HG03354 (cell line): ENCODE measurements around the gene SCML1.

ENCODE experiments used
- ATAC-seq: cut with Tn5 transposase; IDR thresholded peaks from one replicate; pipeline ENCODE4 v1.9.1; 2021; ENCODE audit warnings: mild to moderate bottlenecking; ENCODE audit not compliant: unreplicated experiment, poor library complexity, severe bottlenecking

SCML1 gene

DNA sequence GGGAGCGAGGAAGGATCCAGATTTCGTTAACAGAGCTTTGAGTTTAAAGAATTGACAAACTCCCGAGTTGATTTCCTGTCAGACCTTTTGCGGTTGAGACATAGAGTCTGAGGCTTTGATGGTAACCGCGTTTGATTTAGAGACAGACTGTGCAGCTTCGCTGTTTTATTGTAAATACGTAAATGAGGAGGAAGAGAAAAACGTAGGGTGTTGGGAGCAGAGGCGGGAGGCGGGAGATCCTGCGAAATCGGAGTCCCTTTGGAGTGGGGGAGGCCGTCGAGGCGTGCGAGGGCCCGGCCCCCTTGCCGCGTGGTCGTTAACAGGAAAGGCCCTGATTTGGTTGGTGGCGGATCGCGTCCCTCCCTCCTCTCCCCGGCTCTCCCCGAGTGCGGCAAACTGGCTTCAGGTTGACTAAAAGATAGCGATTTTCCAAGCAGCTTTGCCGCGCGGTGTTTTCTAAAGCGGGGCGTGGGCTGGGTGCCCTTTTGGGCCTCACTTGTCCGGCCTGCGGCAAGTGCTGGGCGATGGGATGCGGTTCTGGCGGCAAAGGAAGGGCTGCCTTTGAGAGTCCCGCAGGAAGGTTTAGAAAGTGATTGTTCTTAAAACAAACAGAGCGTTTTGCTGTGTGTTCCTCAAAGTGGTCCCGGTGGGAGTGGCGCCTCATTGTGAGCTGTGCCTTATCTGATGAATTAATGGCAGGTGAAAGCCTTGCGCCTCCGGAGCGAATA is 857 bp downstream of the SCML1 start:
- peak; percentile 5 for ATAC-seq

DNA sequence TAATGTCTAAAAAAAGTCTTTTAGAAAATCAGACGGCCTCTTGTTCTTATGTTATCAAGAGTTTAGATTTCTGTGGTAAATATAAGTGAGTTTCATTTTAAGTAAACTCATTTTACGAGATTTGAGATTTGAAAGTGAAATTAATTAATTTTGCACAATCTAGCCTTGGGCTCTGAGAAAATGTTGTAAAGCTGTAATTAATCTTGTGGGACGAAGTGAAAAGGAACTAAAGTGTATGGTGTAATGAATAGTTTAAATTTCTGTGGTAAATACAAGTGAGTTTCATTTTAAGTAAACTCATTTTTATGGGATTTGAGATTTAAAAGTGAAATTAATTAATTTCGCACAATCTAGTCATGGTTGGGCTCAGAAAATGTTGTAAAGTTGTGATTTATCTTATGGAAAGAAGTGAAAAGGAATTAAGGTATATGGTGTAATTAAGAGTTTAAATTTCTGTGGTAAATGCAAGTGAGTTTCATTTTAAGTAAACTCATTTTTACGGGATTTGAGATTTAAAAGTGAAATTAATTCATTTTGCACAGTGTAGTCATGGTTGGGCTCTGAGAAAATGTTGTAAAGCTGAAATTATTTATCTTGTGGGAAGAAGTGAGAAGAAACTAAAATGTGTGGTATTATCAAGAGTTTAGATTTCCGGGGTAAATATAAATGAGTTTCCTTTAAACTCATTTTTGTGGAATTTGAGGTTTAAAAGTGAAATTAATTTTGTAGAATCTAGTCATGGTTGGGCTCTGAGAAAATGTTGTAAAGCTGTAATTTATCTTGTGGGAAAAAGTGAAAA is 1.6 kb downstream of the SCML1 start:
- ATAC-seq: no peak

DNA sequence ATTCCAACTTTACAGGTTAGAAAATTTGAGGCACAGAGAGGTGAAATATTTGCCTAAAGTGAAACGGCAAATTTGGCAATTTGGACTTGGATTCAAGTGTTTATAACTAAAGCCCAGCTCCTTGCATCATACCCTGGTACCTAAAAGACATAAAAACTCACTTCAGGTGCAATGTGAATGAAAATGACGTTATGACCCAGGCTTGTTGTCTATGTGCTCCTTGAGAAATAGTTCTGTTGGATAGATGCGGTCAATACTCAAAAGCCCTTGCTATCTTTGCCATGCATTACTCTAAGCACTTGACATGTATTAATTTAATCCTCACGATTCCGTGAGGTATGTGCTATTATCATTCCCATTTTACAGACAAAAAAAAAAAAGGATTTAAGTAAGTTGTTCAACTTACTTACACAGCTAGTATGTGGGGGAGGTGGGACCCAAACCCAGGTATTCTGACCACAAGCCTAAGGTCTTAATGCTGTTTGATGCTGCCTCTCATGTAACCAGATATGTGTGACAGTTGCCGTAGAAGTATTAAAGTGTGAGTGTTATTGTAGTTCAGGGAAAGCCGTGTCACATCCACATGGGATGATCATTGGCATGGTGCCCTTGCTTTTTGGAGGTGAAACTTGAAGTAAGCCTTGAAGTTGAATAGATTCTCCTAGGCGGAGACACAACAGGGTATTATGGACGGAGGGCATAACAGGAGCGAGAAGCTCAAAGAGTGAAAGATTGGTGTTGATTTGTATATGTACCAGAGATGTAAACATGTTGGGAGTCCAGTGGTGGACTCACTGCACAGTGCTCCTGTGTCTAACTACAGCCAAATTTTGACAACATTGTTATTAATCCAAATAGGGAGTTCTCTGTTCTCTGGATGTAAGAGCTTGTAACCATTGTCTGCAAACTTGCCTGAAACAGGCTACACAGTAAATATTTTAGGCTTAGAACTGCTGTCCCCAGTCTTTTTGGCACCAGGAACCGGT is 3.1 kb downstream of the SCML1 start:
- ATAC-seq: no peak

DNA sequence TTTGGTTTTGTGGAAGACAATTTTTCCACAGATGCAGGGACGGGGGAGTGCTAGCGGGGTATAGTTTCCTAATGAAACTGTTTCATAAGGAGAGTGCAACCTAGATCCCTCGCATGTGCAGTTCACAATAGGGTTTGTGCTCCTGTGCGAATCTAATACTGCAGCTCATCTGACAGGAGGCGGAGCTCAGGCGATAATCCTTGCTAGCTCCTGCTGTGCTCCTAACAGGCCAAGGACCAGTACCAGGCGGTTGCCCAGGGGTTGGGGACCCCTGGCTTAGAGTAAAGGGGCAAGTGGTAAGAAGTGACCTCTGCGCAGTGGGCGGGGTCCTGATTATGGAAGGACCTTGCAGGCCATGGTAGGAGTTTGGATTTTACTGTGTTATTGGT is 3.8 kb downstream of the SCML1 start:
- ATAC-seq: no peak

DNA sequence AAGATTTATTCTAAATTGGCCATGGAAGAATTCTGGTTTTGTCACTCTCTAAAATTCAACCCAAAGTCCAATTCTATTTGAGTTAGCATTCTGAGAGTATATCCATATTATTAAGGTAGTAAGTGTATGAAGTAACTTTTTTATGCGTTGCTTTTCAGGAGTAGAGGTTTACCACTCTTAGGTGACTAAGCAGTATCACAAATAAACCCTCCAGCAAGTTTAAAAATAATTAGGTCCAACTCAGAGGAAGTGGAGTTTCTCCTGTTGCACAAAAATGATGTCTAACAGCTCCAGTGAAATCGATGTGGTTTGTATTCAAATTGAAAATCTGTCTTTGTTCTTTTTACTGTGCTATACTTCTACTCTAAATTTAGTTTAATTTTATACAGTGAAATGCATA is 6.6 kb downstream of the SCML1 start:
- ATAC-seq: no peak

DNA sequence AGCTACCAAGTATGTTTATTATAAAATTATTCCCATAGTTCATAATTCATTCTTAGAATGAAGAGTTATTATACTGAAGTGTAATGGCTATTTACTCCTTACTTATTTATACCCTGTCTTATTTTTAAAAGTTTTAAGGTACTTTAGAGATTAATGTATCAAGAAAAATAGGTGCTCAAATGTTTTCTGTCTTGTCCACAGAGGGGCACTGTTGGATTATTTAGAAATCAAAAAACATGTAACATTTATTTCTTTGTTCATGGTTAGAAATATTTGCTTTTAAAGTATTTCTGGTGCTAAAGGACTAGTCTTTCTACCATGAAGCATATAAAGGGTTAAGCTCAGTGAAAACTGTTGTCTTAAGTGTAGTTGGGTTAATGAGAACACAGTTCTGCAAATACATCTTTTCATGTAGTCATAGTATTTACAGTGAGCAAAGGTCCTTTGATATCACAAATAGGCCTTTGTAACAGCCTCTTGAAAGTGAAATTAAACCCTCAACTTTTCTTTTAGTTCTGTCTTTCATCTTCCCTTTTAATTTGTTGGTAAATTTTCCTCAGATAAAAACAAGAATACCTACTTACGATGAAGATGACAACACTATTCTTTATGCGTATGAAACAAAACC is 7.7 kb downstream of the SCML1 start:
- no peak for ATAC-seq

DNA sequence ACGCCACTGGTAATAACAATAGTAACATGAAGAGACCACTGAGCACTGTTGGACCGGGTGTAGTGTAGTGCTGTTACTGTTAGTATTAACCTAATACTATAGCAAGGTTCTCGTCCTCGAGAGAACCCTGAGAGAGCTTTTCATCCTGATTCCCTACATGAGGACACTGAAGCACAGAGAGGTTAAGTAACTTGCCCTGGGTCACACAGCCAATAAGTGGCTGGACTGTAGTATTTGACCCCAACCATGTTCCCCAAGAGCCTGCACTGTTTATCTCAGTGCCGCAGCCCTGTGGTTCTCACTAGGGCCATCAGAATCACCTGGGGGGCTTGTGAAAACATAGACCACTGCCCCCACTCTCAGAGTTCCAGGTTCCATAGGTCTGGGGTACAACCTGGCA is 10.4 kb downstream of the SCML1 start:
- ATAC-seq: no peak

DNA sequence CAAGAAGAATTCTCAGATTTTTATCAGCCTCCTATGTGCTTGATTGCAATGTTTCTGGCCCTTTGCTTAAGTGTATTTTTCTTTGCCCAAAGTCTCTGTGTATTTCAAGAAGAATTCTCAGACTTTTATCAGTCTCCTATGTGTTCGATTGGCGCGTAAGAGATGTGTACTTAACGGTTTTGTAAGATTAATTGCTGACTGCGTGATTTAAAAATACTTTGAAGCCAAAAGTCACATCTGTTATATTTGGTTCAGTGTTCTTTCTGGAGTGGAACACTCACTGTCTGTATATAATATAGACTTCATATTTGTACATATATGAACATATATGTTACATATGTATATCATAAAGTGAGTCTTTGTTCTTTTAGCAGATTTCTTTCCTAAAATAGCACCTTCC is 11.4 kb downstream of the SCML1 start:
- ATAC-seq: no peak

DNA sequence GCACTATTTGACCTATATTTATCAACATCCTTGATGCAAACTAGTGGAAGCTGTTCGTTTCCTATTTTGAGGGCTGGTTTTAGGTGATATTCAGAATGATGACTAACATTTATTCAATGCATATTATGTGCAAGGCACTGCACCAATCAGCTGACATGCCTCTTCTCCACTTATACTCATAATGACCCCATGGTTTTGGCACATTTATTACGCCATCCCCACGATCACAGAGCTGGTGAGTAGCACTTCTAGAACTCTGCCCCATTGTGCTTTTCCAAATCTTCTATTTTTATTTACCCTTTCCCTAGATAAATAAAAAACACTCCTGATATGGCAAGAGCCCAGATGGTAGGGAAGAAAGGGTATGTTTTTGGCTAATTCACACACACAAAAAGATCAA is 13.1 kb downstream of the SCML1 start:
- no peak for ATAC-seq

DNA sequence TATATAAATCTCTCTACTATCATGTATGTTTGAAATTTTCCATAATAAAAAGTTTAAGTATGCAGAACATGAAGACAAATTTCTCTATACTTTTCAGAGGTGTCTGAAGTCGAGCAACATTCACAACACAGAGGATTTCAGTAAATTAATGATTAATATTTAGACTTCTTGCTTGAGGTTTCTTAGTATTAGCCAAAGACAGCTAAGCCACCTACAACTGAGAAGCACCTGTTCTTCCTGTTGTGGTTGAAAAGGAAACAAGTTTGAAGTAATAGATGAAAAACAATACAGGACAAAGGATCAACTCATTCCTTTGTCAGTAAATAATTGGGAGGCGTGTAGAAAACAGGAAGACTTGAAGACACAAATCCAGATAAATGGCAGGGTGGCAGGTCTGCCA is 21.1 kb downstream of the SCML1 start:
- ATAC-seq: peak; percentile 93

DNA sequence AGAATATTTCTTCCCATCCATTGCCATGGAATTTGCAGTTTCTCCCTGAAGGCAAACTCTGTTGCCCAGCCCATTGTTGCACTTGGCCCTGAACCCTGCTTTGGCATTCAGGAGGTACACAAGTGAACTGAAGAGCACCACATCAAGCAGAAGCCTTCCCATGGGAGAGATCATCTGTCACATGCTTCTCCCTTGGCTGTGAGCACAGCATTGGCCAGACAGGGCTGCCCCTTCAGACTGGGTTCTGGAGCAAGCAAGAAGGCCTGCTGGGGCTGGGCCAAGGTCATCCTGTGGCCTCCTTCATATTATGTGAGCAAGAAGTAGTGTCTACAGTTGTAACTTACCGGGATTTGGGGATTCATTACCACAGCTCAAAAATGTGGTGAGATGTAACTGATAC is 22.7 kb downstream of the SCML1 start:
- no peak for ATAC-seq

DNA sequence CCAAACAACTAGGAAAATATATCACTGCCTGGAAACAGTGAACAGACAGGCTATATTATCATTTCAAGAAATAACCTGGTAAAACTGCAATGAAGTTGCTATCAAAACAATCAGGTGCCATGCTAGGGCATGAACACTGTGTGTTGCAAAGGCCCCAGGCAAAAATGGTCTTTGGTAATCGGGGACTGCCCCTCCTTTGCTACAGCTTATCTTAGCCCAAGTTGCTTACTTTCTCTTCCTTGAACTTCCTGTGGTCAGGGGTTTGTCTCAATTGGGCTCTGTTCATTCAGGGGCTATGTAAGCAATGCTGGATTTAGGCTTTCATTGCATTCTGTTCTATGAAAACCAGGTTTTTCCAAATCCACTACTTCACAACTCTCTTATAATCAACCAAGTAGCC is 30.4 kb downstream of the SCML1 start:
- no peak for ATAC-seq

DNA sequence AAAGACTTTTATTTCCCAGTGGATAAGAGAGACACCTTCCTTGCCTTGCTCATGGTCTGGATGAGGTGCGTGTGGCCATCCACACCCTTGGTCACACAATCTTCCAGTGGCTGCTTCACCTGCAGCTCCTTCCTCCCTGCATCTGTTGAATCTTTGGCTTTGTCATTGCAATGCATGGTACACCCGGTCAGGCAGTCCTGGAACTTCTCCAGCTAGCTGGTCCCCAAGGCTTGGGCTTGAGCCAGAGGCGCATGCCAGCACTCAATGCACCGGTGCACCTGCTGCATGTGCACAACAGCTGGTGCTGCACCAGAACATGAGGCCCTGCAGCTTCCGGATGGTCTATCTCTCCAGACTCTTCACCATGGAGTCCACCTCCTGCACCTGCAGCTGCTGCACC is 31.7 kb downstream of the SCML1 start:
- ATAC-seq: no peak

DNA sequence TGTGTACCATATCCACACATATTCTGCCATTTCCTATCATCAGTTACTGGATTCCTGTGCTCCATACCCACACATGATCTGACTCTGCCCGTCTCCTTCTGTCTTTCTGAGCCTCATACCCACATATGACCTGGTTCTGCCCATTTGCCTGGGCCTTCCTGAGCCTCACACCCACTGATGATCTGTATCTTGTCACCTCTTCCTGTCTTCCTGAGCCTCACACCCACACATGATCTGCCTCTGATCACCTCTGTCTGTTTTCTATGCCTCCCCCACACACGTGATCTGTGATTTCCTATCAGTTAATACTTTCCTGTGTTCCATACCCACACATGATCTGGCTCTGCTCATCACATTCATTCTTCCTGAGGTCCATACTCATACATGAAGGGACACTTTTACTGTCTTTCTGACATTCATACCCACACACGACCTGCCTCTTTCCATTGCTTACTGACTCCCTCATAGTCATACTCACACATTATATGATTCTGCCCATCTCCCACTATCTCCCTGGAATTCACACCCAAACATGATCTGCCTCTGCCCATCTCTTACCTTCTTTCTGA is 32.5 kb downstream of the SCML1 start:
- no peak for ATAC-seq

DNA sequence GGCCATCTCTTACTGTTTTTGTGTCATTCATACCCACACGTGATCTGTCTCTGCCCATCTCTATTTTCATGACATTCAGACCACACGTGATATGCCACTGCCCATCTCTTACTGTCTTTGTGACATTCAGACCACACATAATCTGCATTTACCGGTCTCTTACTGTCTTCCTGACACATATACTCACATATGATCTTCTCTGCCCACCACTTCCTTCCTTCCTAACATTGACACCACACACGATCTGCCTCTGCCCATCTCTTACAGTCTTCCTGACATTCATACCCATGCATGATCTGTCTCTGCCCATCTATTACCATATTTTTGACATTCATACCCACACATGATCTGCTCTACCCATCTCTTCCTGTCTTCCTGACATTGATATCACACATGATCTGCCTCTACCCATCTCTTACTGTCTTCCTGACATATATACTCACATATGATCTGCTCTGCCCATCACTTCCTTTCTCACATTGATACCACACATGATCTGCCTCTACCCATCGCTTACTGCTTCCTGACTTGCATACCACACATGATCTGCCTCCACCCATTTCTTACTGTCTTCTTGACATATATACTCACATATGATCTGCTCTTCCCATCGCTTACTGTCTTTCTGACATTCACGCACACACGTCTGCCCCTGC is 36.1 kb downstream of the SCML1 start:
- ATAC-seq: no peak

DNA sequence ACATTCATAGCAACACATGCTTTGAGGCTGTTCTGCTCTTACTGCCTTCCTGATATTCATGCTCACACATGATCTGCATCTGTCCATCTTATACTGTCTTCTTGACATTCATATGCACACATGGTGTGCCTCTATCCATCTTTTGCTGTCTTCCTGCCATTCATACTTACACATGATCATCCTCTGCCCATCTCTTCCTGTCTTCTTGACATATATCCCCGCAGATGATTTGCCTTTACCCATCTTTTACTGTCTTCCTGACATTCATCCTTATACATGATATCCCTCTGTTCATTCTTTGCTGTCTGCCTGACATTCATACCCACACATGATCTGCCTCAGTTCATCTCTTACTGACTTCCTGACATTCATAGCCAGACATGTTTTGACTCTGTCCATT is 36.8 kb downstream of the SCML1 start:
- no peak for ATAC-seq

DNA sequence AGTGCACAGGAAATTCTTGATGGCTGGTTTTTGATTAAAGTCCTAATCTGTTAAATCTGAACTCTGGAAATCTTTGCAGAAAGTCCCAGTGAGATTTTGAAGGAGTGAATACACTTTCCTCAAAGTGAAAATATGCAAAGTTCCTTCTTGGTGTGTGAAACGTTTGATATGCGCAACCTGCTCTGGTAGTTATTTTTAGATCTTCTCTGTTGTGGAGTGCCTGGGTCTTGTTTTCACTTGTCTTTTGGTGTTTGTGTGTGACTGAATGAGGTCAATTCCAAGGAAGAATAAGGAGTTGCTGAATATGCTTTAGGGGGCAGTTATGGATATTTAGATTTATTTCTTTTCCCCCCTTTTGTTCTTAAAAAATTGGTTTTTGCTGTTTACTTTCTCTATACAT is 41.7 kb downstream of the SCML1 start:
- no peak for ATAC-seq

DNA sequence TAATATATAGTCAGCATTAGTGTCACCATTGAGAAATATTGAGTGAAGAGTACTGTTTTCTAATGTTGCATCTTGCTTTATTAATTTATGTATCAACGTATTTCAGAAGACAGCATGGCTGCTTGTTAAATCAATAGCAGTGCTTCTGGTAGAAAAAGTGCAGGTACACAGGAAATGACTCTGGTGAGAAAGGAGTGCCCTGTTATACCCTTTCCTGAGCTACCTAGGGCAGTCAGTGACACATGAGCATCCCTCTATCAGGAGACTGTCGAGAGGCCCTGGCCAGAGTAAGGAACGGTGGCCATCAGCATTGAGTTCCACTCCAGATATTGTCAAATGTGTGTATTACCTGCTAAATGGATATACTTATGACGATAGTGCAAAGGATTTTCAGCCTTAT is 42.1 kb downstream of the SCML1 start:
- ATAC-seq: no peak
